Measurements from ENCODE around the gene TNS2.

TNS2 gene

DNA sequence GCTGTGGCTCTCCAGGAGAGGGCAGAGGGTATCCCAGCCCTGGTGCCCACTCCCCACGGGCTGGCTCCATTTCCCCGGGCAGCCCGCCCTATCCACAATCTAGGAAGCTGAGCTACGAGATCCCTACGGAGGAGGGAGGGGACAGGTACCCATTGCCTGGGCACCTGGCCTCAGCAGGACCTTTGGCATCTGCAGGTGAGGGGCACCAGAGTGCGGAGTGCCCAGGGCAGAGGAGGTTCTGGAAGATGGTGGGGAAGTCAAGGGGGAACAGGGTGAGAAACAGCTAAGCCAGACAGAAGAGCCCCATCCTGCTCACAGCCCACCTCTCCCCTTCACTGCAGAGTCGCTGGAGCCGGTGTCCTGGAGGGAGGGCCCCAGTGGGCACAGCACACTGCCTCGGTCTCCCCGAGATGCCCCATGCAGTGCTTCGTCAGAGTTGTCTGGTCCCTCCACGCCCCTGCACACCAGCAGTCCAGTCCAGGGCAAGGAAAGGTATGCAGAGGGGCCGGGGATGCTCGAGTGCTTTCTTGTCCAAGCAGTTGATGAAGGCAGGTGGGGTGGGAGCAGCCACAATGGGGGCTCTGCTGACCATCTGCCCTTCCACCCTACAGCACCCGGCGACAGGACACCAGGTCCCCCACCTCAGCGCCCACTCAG, 10.3 kb downstream of the TNS2 start:
- TF ChIP-seq, protein P1, sequence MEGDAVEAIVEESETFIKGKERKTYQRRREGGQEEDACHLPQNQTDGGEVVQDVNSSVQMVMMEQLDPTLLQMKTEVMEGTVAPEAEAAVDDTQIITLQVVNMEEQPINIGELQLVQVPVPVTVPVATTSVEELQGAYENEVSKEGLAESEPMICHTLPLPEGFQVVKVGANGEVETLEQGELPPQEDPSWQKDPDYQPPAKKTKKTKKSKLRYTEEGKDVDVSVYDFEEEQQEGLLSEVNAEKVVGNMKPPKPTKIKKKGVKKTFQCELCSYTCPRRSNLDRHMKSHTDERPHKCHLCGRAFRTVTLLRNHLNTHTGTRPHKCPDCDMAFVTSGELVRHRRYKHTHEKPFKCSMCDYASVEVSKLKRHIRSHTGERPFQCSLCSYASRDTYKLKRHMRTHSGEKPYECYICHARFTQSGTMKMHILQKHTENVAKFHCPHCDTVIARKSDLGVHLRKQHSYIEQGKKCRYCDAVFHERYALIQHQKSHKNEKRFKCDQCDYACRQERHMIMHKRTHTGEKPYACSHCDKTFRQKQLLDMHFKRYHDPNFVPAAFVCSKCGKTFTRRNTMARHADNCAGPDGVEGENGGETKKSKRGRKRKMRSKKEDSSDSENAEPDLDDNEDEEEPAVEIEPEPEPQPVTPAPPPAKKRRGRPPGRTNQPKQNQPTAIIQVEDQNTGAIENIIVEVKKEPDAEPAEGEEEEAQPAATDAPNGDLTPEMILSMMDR (IDR thresholded peaks at IDR 0.05; ENCODE audit: low read depth, low read length): no peak
- DNase-seq (ENCODE audit: extremely low read depth, low read depth): no peak

DNA sequence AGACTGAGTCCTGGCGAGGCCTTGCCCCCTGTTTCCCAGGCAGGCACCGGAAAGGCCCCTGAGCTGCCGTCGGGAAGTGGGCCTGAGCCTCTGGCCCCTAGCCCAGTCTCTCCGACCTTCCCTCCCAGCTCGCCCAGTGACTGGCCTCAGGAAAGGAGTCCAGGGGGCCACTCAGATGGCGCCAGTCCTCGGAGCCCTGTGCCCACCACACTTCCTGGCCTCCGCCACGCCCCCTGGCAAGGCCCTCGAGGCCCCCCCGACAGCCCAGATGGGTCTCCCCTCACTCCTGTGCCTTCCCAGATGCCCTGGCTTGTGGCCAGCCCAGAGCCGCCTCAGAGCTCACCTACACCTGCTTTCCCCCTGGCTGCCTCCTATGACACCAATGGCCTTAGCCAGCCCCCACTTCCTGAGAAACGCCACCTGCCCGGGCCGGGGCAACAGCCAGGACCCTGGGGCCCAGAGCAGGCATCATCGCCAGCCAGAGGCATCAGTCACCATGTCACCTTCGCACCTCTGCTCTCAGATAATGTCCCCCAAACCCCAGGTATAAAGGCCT, 10.9 kb downstream of the TNS2 start:
- DNase-seq (ENCODE audit: extremely low read depth, low read depth): no peak
- TF ChIP-seq, protein P1 (IDR thresholded peaks at IDR 0.05; ENCODE audit: low read depth, low read length): no peak

DNA sequence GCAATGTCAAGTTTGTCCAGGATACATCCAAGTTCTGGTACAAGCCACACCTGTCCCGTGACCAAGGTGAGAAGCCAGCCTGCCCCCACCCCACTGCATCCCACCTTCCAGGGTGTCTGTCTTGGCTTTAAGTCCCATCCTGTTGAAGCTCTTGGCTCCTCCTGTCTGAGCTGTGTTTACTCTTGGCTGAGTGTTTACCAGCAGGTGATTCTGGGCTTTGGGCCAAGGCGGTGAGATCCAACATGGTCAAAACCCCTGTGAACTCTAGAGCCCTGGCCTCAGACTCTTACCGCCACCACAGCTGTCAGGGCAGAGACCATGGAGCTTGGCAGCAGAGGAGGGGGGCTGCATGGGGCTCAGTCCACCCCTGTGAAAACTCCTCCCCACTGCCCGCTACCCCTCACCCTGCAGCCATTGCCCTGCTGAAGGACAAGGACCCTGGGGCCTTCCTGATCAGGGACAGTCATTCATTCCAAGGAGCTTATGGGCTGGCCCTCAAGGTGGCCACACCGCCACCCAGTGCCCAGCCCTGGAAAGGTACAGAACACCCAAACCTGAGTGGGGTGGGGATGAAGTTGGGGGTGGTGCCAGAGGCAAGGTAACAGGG, 11.6 kb downstream of the TNS2 start:
- TF ChIP-seq, protein P1 (IDR thresholded peaks at IDR 0.05; ENCODE audit: low read depth, low read length): no peak
- no peak for DNase-seq (ENCODE audit: extremely low read depth, low read depth)

- no peak for DNase-seq (ENCODE audit: extremely low read depth, low read depth)
Observed at GRCh38 chr12:53062011-53062961, 12.4 kb downstream of the TNS2 start.

DNA sequence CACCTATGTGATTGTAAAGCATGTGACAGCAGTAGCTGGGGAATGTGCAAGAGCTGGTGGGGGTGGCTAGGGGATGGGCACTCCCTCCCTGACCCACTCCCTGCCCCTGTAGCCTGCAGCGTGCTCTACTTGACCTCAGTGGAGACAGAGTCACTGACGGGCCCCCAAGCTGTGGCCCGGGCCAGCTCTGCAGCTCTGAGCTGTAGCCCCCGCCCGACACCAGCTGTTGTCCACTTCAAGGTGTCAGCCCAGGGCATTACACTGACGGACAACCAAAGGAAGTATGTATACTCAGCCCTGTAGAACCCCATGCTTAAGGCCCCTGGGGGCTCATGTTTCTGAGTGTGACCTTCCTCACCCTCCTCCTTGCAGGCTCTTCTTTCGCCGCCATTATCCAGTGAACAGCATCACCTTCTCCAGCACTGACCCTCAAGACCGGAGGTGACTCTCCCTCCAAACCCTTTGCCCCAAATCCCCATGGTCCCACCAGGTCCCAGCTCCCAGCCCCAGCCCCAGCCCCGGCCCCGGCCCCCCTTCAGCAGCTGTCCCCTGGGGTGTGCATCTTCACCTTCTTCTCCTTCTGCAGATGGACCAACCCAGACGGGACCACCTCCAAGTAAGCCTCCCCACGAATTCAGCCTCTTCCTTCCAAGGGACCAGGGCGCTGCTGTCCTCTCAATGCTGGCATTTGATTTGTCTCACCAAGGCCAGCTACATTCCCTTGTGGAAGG, 13.3 kb downstream of the TNS2 start:
- TF ChIP-seq, protein P1 (IDR thresholded peaks at IDR 0.05; ENCODE audit: low read depth, low read length): no peak
- no peak for DNase-seq (ENCODE audit: extremely low read depth, low read depth)

More at GRCh38 chr12:53062011-53062961, 12.4 kb downstream of the TNS2 start:
- TF ChIP-seq, protein P1 (IDR thresholded peaks at IDR 0.05; ENCODE audit: low read depth, low read length): no peak

DNA sequence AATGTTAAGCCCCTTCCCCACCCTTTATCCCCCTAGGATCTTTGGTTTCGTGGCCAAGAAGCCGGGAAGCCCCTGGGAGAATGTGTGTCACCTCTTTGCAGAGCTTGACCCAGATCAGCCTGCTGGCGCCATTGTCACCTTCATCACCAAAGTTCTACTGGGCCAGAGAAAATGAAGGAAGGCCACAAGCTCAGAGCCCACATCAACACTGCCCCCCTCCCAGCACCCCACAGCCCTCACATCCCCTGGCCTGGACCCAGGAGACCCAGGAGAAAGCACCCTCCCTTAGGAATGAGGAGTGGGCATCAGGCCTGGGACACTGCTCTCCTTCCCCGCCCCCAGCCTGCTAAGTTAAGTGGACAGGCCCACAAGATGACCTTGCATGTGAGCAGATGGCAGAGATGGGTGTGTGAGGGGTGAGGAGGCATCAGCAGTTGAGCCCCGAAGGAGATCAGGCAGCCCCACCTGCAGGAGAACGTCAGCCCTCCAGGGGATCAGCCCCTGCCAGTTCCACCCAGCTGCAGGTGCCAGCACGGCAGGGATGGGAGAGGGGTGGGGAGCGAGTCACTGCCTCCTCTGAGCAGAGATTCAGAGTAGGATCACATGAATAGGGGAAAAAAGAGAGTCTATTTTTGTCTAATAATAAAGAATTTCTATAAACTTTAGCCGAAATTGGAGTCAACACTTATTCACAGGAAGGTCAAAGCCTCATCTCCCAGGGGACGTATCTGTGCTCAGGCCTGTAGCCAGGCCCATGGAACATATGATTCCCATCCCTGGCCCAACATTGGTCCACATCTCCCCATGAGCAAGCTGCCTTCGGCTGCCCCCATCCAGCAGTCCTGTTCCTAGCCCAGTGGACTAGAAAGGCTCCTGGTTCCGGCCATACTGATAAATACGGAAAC, 14.1 kb downstream of the TNS2 start:
- DNase-seq (ENCODE audit: extremely low read depth, low read depth): no peak
- TF ChIP-seq, protein P1 (IDR thresholded peaks at IDR 0.05; ENCODE audit: low read depth, low read length): no peak
